ENCODE data around the gene GALNT12. TPM values are rescaled to one million over a fixed set of nuclear protein-coding genes. Genes with fewer than 3 reads are reported as not detected.

Gene GALNT12
- total RNA-seq, 1 donor from 2014 or later = 1.7 TPM

DNA sequence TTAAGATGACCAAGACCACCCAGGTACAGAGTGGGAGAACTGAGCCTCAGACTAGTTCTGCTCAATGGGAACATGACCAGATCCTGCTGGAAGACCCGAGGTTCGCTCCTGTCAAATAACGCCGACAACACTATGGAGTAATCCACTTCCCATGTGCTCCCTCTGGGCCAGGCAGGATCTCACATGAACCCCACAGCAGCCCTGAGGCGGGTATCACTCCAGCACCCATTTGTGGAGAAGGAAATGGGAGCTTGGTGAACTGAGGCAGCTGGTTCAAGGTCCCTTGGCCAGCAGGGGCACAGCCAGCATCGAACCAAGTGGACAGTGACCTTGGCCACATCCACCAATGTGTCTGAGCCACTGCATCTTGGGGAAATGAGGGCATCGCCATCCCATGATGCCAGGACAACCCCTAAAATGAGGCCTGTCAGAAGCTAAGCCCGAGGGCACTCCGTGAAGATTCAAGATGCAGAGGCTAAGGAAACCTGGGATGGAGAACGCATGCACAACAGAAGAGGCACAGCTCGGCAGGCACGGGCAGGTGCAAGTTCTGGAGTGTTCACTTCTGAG, 19.6 kb upstream of the GALNT12 start:
- Mint-ChIP-seq H3K27ac (ENCODE audit: unreplicated experiment) (no peak overlapping the region), H3K36me3 (ENCODE audit: low read depth, unreplicated experiment) (peaks cover 18% of the 10 kb centered on the region), H3K4me3 (ENCODE audit: unreplicated experiment) (no peak overlapping the region), H3K4me1 (ENCODE audit: low read depth, unreplicated experiment) (peaks cover 14% of the 10 kb centered on the region), H3K27me3 (ENCODE audit: low read depth, unreplicated experiment) (no peaks in the 10 kb centered on the region), H3K9me3 (ENCODE audit: unreplicated experiment) (no peaks in the 10 kb centered on the region)
- DNase-seq (ENCODE audit: low read depth) (no peak), FAIRE-seq (no peak)
- no peak overlapping the region for H3K4me3 ChIP-seq (ENCODE audit: insufficient read depth, low read depth, low read length)
- peaks cover 10% of the 10 kb centered on the region for H3K4me1 ChIP-seq (ENCODE audit: insufficient read depth, low read length)
- H3K9ac ChIP-seq (ENCODE audit: low read length) = no peak overlapping the region
- peaks cover 8% of the 10 kb centered on the region for H3K79me2 ChIP-seq (ENCODE audit: insufficient read depth, low read length)
- no peaks in the 10 kb centered on the region for H3K9me3 ChIP-seq (ENCODE audit: insufficient read depth, low read depth, low read length)
- H3K4me2 ChIP-seq (ENCODE audit: low read length) = no peak overlapping the region
- no peak overlapping the region for H2AFZ ChIP-seq (ENCODE audit: low read depth, low read length)
- peaks cover 3% of the 10 kb centered on the region for H3K36me3 ChIP-seq (ENCODE audit: insufficient read depth, low read length)
- TF ChIP-seq EZH2 (IDR thresholded peaks at IDR 0.05; ENCODE audit: insufficient read depth, low read length) = no peak
- TF ChIP-seq, protein P1, sequence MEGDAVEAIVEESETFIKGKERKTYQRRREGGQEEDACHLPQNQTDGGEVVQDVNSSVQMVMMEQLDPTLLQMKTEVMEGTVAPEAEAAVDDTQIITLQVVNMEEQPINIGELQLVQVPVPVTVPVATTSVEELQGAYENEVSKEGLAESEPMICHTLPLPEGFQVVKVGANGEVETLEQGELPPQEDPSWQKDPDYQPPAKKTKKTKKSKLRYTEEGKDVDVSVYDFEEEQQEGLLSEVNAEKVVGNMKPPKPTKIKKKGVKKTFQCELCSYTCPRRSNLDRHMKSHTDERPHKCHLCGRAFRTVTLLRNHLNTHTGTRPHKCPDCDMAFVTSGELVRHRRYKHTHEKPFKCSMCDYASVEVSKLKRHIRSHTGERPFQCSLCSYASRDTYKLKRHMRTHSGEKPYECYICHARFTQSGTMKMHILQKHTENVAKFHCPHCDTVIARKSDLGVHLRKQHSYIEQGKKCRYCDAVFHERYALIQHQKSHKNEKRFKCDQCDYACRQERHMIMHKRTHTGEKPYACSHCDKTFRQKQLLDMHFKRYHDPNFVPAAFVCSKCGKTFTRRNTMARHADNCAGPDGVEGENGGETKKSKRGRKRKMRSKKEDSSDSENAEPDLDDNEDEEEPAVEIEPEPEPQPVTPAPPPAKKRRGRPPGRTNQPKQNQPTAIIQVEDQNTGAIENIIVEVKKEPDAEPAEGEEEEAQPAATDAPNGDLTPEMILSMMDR (IDR thresholded peaks at IDR 0.05; ENCODE audit: insufficient read depth, low read depth, low read length) = no peak
- H3K27ac ChIP-seq (ENCODE audit: low read depth, low read length) = no peak overlapping the region
- no peaks in the 10 kb centered on the region for H3K27me3 ChIP-seq (ENCODE audit: insufficient read depth, low read length)
- H4K20me1 ChIP-seq (ENCODE audit: insufficient read depth, low read length) = peaks cover 29% of the 10 kb centered on the region

DNA sequence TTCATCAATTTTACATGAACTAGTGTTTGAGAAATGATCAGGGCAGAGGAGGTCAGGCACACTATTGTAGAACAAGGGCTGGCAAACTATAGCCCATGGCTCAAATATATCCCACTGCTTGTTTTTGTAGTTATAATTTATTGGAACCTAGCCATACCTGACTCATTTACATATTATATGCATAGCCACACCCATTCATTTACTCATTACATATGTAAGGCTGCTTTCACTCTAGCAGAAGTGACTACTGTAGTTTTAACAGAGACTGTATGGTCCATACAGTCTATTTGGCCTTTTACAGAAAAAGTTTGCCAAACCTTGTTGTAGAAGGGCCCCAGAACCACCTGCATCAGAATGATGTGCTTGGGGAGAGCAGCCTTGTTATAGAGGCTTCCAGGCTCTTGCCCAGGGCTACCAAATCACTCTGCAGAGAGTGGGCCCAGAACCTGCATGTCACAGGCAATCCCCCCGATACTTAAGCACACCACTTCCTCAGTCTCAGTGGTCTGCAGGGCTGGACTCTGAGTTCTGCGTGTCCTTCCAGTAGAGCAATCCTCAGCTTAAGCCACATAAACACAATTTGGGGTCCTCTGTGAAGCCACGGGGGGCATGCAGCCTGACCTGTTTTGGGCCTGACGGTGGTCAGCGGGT, 17.9 kb upstream of the GALNT12 start:
- no peaks in the 10 kb centered on the region for H3K27me3 ChIP-seq (ENCODE audit: insufficient read depth, low read length)
- Mint-ChIP-seq H3K4me1 (ENCODE audit: low read depth, unreplicated experiment) (peaks cover 14% of the 10 kb centered on the region), H3K36me3 (ENCODE audit: low read depth, unreplicated experiment) (peaks cover 9% of the 10 kb centered on the region), H3K27ac (ENCODE audit: unreplicated experiment) (no peak overlapping the region), H3K27me3 (ENCODE audit: low read depth, unreplicated experiment) (no peaks in the 10 kb centered on the region), H3K4me3 (ENCODE audit: unreplicated experiment) (no peak overlapping the region), H3K9me3 (ENCODE audit: unreplicated experiment) (no peaks in the 10 kb centered on the region)
- H3K27ac ChIP-seq (ENCODE audit: low read depth, low read length) = no peak overlapping the region
- no peak for FAIRE-seq
- TF ChIP-seq EZH2 (IDR thresholded peaks at IDR 0.05; ENCODE audit: insufficient read depth, low read length) = no peak
- TF ChIP-seq, protein P1 (IDR thresholded peaks at IDR 0.05; ENCODE audit: insufficient read depth, low read depth, low read length) = no peak
- no peak overlapping the region for H3K9ac ChIP-seq (ENCODE audit: low read length)
- no peaks in the 10 kb centered on the region for H3K9me3 ChIP-seq (ENCODE audit: insufficient read depth, low read depth, low read length)
- no peak overlapping the region for H2AFZ ChIP-seq (ENCODE audit: low read depth, low read length)
- H3K4me2 ChIP-seq (ENCODE audit: low read length) = no peak overlapping the region
- peaks cover 8% of the 10 kb centered on the region for H3K79me2 ChIP-seq (ENCODE audit: insufficient read depth, low read length)
- DNase-seq (ENCODE audit: low read depth) = no peak
- no peak overlapping the region for H3K4me3 ChIP-seq (ENCODE audit: insufficient read depth, low read depth, low read length)
- peaks cover 10% of the 10 kb centered on the region for H3K4me1 ChIP-seq (ENCODE audit: insufficient read depth, low read length)
- H4K20me1 ChIP-seq (ENCODE audit: insufficient read depth, low read length) = peaks cover 36% of the 10 kb centered on the region
- no peaks in the 10 kb centered on the region for H3K36me3 ChIP-seq (ENCODE audit: insufficient read depth, low read length)
